Spinal cord (tissue), 10 donors: ENCODE data around the gene TBXAS1. TPM values are rescaled to one million over a fixed set of nuclear protein-coding genes. Genes with fewer than 3 reads are reported as not detected.

Experiments used
- DNase-seq, 6 donors: peaks; one replicate each; pipeline versions ENCODE4 v3.0.0 to v3.0.0-alpha.2; 2013 to 2015; ENCODE audit warnings: low spot score in 6 of 6, low read depth in 4 of 6
- H3K27ac ChIP-seq: one replicate; pipeline ENCODE4 v1.5.1; 2013; ENCODE audit warnings: low read depth, low read length, control low read depth
- H3K27me3 ChIP-seq: one replicate; pipeline ENCODE4 v1.6.1; 2013; ENCODE audit warnings: low read length; ENCODE audit not compliant: control insufficient read depth, insufficient read depth
- H3K36me3 ChIP-seq: one replicate; pipeline ENCODE4 v1.6.1; 2013; ENCODE audit warnings: low read length; ENCODE audit not compliant: control insufficient read depth, insufficient read depth
- H3K4me1 ChIP-seq: one replicate; pipeline ENCODE4 v1.6.1; 2013; ENCODE audit warnings: low read length; ENCODE audit not compliant: control insufficient read depth, insufficient read depth
- H3K4me3 ChIP-seq: one replicate; pipeline ENCODE4 v1.5.1; 2013; ENCODE audit warnings: low read depth, low read length, control low read depth
- H3K9me3 ChIP-seq: one replicate; pipeline ENCODE4 v1.6.1; 2013; ENCODE audit warnings: low read length; ENCODE audit not compliant: control insufficient read depth, insufficient read depth
- WGBS: methylation state at CpG from one replicate; pipeline ENCODE4 v1.1.5; 2013; ENCODE audit warnings: missing lambda C conversion rate; ENCODE audit not compliant: insufficient coverage; 5-methylcytosine and 5-hydroxymethylcytosine counted together
- polyA plus RNA-seq, 2 donors: library from polyadenylated mRNA; unstranded; fragments of 120-200 nt; gene quantifications; one replicate each; pipeline ENCODE4 v1.2.1, GENCODE V29; 2013; ENCODE audit not compliant: insufficient read length in 2 of 2
- total RNA-seq, 2 donors: library from RNA; depleted of rRNA in 1 of 2; stranded (reverse); fragments of 120-200 nt in 1 of 2; fragments of >200 nt in 1 of 2; gene quantifications; one replicate each; pipeline versions ENCODE4 v1.2.3 to v1.2.4, GENCODE V29; 2013 to 2014
- donor health status: healthy.

Gene TBXAS1
- total and polyA plus RNA-seq, 4 donors, result 8.1 to 11.9 (median 10.3) TPM

GRCh38 chr7:140039896-140040295 is 210.8 kb downstream of the TBXAS1 start:
- Histone ChIP-seq H3K4me1 (no peaks in the 10 kb centered on the region), H3K4me3 (no peak overlapping the region), H3K27ac (no peak overlapping the region), H3K27me3 (no peaks in the 10 kb centered on the region), H3K9me3 (no peaks in the 10 kb centered on the region), H3K36me3 (peaks cover 8% of the 10 kb centered on the region)
- 93% methylated on average over 12 of the region's 12 CpGs for WGBS
- DNase-seq, result no peak

- no peak overlapping the region for H3K4me3 ChIP-seq
- no peak overlapping the region for H3K27ac ChIP-seq
- H3K36me3 ChIP-seq, result peaks cover 8% of the 10 kb centered on the region
- H3K9me3 ChIP-seq, result no peaks in the 10 kb centered on the region
- no peaks in the 10 kb centered on the region for H3K4me1 ChIP-seq
- no peak for DNase-seq
- H3K27me3 ChIP-seq, result no peaks in the 10 kb centered on the region
- WGBS, result 92% methylated on average over 5 of the region's 12 CpGs
These were observed 212.8 kb downstream of the TBXAS1 start for GRCh38 chr7:140041659-140042385.

- no peak overlapping the region for H3K4me3 ChIP-seq
- no peak for DNase-seq
- peaks cover 7% of the 10 kb centered on the region for H3K36me3 ChIP-seq
- H3K4me1 ChIP-seq, result no peaks in the 10 kb centered on the region
- 93% methylated on average over 9 of the region's 10 CpGs for WGBS
- H3K27ac ChIP-seq, result no peak overlapping the region
- no peaks in the 10 kb centered on the region for H3K9me3 ChIP-seq
- no peaks in the 10 kb centered on the region for H3K27me3 ChIP-seq
These were observed 213.3 kb downstream of the TBXAS1 start for GRCh38 chr7:140042386-140042670.

GRCh38 chr7:140044251-140044650 is 215.2 kb downstream of the TBXAS1 start:
- WGBS, result 96% methylated on average over 5 of the region's 6 CpGs
- Histone ChIP-seq H3K36me3 (no peaks in the 10 kb centered on the region), H3K27ac (no peak overlapping the region)

GRCh38 chr7:140045697-140046096 is 216.6 kb downstream of the TBXAS1 start:
- Histone ChIP-seq H3K4me3 (no peak overlapping the region), H3K36me3 (no peaks in the 10 kb centered on the region), H3K4me1 (no peaks in the 10 kb centered on the region), H3K9me3 (no peaks in the 10 kb centered on the region), H3K27ac (no peak overlapping the region), H3K27me3 (no peaks in the 10 kb centered on the region)
- no peak for DNase-seq
- 63% methylated on average over 3 of the region's 6 CpGs for WGBS

More at GRCh38 chr7:140044251-140044650, 215.2 kb downstream of the TBXAS1 start:
- no peaks in the 10 kb centered on the region for H3K4me1 ChIP-seq
- H3K4me3 ChIP-seq, result no peak overlapping the region
- no peaks in the 10 kb centered on the region for H3K27me3 ChIP-seq
- no peak for DNase-seq
- no peaks in the 10 kb centered on the region for H3K9me3 ChIP-seq

- DNase-seq, result no peak
- Histone ChIP-seq H3K9me3 (no peaks in the 10 kb centered on the region), H3K4me3 (no peak overlapping the region), H3K4me1 (no peaks in the 10 kb centered on the region), H3K27ac (no peak overlapping the region), H3K27me3 (no peaks in the 10 kb centered on the region), H3K36me3 (no peaks in the 10 kb centered on the region)
- 100% methylated on average over 1 of the region's 3 CpGs for WGBS
These were observed 218.1 kb downstream of the TBXAS1 start for GRCh38 chr7:140047197-140047596.

- 100% methylated on average over 1 of the region's 4 CpGs for WGBS
- no peaks in the 10 kb centered on the region for H3K4me1 ChIP-seq
- no peaks in the 10 kb centered on the region for H3K9me3 ChIP-seq
- no peak for DNase-seq
- no peaks in the 10 kb centered on the region for H3K27me3 ChIP-seq
- no peak overlapping the region for H3K4me3 ChIP-seq
- H3K36me3 ChIP-seq, result no peaks in the 10 kb centered on the region
- H3K27ac ChIP-seq, result no peak overlapping the region
These were observed 219.1 kb downstream of the TBXAS1 start for GRCh38 chr7:140048138-140048537.

- Histone ChIP-seq H3K9me3 (no peaks in the 10 kb centered on the region), H3K27me3 (no peaks in the 10 kb centered on the region), H3K36me3 (no peaks in the 10 kb centered on the region), H3K4me1 (no peaks in the 10 kb centered on the region), H3K27ac (no peak overlapping the region), H3K4me3 (no peak overlapping the region)
- no peak for DNase-seq
- WGBS, result 50% methylated on average over 1 of the region's 1 CpG
These were observed 219.9 kb downstream of the TBXAS1 start for GRCh38 chr7:140048989-140049338.

- Histone ChIP-seq H3K9me3 (no peaks in the 10 kb centered on the region), H3K4me1 (no peaks in the 10 kb centered on the region), H3K27ac (no peak overlapping the region), H3K27me3 (no peaks in the 10 kb centered on the region), H3K36me3 (no peaks in the 10 kb centered on the region), H3K4me3 (no peak overlapping the region)
- no peak for DNase-seq
- 83% methylated on average over 5 of the region's 5 CpGs for WGBS
These were observed 220.4 kb downstream of the TBXAS1 start for GRCh38 chr7:140049339-140050024.

- WGBS, result 74% methylated on average over 3 of the region's 3 CpGs
- Histone ChIP-seq H3K4me3 (no peak overlapping the region), H3K27me3 (no peaks in the 10 kb centered on the region), H3K27ac (no peak overlapping the region), H3K4me1 (no peaks in the 10 kb centered on the region), H3K36me3 (no peaks in the 10 kb centered on the region), H3K9me3 (no peaks in the 10 kb centered on the region)
- DNase-seq, result no peak
These were observed 221.0 kb downstream of the TBXAS1 start for GRCh38 chr7:140050100-140050499.
